Measurements from ENCODE around the gene ZSCAN5B. TPM values are rescaled to one million over a fixed set of nuclear protein-coding genes. Genes with fewer than 3 reads are reported as not detected.

The ZSCAN5B gene
- polyA plus RNA-seq, 1 of the 3 experiments (the other 2 are of a cell fraction) = not detected

- no peak for TF ChIP-seq YY1 (IDR thresholded peaks at IDR 0.05; ENCODE audit: low read depth)
- TF ChIP-seq TCF12 (IDR thresholded peaks at IDR 0.05) = no peak
- no peak for TF ChIP-seq EZH2phosphoT487 (IDR thresholded peaks at IDR 0.05; ENCODE audit: borderline replicate concordance, low read depth)
- no peak for TF ChIP-seq TEAD4 (IDR thresholded peaks at IDR 0.05; ENCODE audit: borderline replicate concordance, insufficient read depth)
- no peak for TF ChIP-seq FOXJ3 (CRISPR knock-in tag; IDR thresholded peaks at IDR 0.05)
- no peak for TF ChIP-seq MXI1 (IDR thresholded peaks at IDR 0.05; ENCODE audit: low read depth, low read length)
- TF ChIP-seq EP300 (IDR thresholded peaks at IDR 0.05; ENCODE audit: borderline replicate concordance in 1 of 2, low read depth in 1 of 2, low read length in 1 of 2) = no peak
- no peak for TF ChIP-seq GABPA (IDR thresholded peaks at IDR 0.05; ENCODE audit: low read depth)
These were observed 49.5 kb downstream of the ZSCAN5B start (continued) for GRCh38 chr19:56148096-56148495.

GRCh38 chr19:56147307-56147706 lies 50.3 kb downstream of the ZSCAN5B start:
- H3K36me3 ChIP-seq (replicated peaks in 1 of 2; ENCODE audit: control insufficient read depth in 1 of 2, insufficient read depth in 2 of 2, low read length in 1 of 2) = peaks cover 3 to 23% of the 10 kb centered on the region in 2 experiments
- no peaks in the 10 kb centered on the region for H3K9me2 ChIP-seq
- DNase-seq = no peak
- H4K20me1 ChIP-seq (ENCODE audit: insufficient read depth) = peaks cover 12% of the 10 kb centered on the region; the same call in 1 of the 2 replicates
- H3K27ac ChIP-seq (ENCODE audit: low read depth in 2 of 2, low read length in 1 of 2) = no peak overlapping the region
- TF ChIP-seq FOXJ3 (CRISPR knock-in tag; IDR thresholded peaks at IDR 0.05) (no peak), SIN3A (IDR thresholded peaks at IDR 0.05; ENCODE audit: borderline replicate concordance, low read depth, low read length) (no peak), MEF2A (IDR thresholded peaks at IDR 0.05; ENCODE audit: borderline replicate concordance, low read depth) (no peak), EZH2phosphoT487 (IDR thresholded peaks at IDR 0.05; ENCODE audit: borderline replicate concordance, low read depth) (no peak), RFX5 (IDR thresholded peaks at IDR 0.05; ENCODE audit: low read length) (no peak), JUND (IDR thresholded peaks at IDR 0.05) (no peak), ELF1 (IDR thresholded peaks at IDR 0.05) (no peak), ZBTB33 (IDR thresholded peaks at IDR 0.05; ENCODE audit: borderline replicate concordance, low read depth) (no peak), MXI1 (IDR thresholded peaks at IDR 0.05; ENCODE audit: low read depth, low read length) (no peak), NFIC (IDR thresholded peaks at IDR 0.05; ENCODE audit: borderline replicate concordance) (no peak), REST (IDR thresholded peaks at IDR 0.05; ENCODE audit: low read depth, low read length) (no peak), TCF12 (IDR thresholded peaks at IDR 0.05) (no peak), GABPA (IDR thresholded peaks at IDR 0.05; ENCODE audit: low read depth) (no peak), TEAD4 (IDR thresholded peaks at IDR 0.05; ENCODE audit: borderline replicate concordance, insufficient read depth) (no peak)
- H3K27me3 ChIP-seq (ENCODE audit: insufficient read depth) = no peaks in the 10 kb centered on the region
- peaks cover 43% of the 10 kb centered on the region for H3K79me2 ChIP-seq (ENCODE audit: insufficient read depth)
- CTCF ChIA-PET = no interaction called here
- POLR2A ChIA-PET = no interaction called here
- H3K9me3 ChIP-seq = no peaks in the 10 kb centered on the region
- no peak overlapping the region for H2AFZ ChIP-seq (ENCODE audit: low read depth)
- H3K4me2 ChIP-seq = no peak overlapping the region
- 93% methylated on average over 18 of the region's 22 CpGs for WGBS (ENCODE audit: low lambda C conversion rate)
- no peak overlapping the region for H3K9ac ChIP-seq
- peaks cover 0 to 9% of the 10 kb centered on the region in 2 experiments; a peak in 1 of 4 replicates for H3K4me1 ChIP-seq (ENCODE audit: control insufficient read depth in 1 of 2, insufficient read depth in 2 of 2, low read depth in 1 of 2, low read length in 1 of 2)
- no peak overlapping the region for H3K4me3 ChIP-seq (ENCODE audit: low read depth in 2 of 2, low read length in 1 of 2)
- H3F3A ChIP-seq (replicated peaks; ENCODE audit: insufficient read depth) = no peaks in the 10 kb centered on the region
